ENCODE results near the gene SYNJ2.

Gene SYNJ2

GRCh38 chr6:158073776-158074175, 92.1 kb downstream of the SYNJ2 start:
- Histone ChIP-seq H3K27ac (ENCODE audit: low read length) (no peak overlapping the region), H3K9me3 (ENCODE audit: insufficient read depth, low read length) (no peaks in the 10 kb centered on the region), H3K4me2 (ENCODE audit: low read length) (no peak overlapping the region), H3K4me3 (ENCODE audit: low read length) (no peak overlapping the region), H3K27me3 (ENCODE audit: low read depth, low read length) (no peaks in the 10 kb centered on the region), H2AFZ (ENCODE audit: low read depth, low read length) (no peak overlapping the region), H3K79me2 (ENCODE audit: low read length) (no peaks in the 10 kb centered on the region), H3K36me3 (replicated peaks; ENCODE audit: low read depth, low read length) (peaks cover 7% of the 10 kb centered on the region), H4K20me1 (ENCODE audit: insufficient read depth, low read length) (no peaks in the 10 kb centered on the region), H3K4me1 (ENCODE audit: low read length) (peaks cover 3% of the 10 kb centered on the region; the same call in 1 of the 2 replicates), H3K9ac (ENCODE audit: low read length) (no peak overlapping the region)
- TF ChIP-seq CTCF (IDR thresholded peaks at IDR 0.05; ENCODE audit: low read depth, low read length) (no peak), EZH2phosphoT487 (IDR thresholded peaks at IDR 0.05; ENCODE audit: low read depth) (no peak)

- peaks cover 3% of the 10 kb centered on the region; the same call in 1 of the 2 replicates for H3K4me1 ChIP-seq (ENCODE audit: low read length)
- no peaks in the 10 kb centered on the region for H3K9me3 ChIP-seq (ENCODE audit: insufficient read depth, low read length)
- no peaks in the 10 kb centered on the region for H3K79me2 ChIP-seq (ENCODE audit: low read length)
- H2AFZ ChIP-seq (ENCODE audit: low read depth, low read length): no peak overlapping the region
- H3K4me2 ChIP-seq (ENCODE audit: low read length): no peak overlapping the region
- no peak overlapping the region for H3K4me3 ChIP-seq (ENCODE audit: low read length)
- H3K27ac ChIP-seq (ENCODE audit: low read length): no peak overlapping the region
- no peaks in the 10 kb centered on the region for H4K20me1 ChIP-seq (ENCODE audit: insufficient read depth, low read length)
- no peaks in the 10 kb centered on the region for H3K27me3 ChIP-seq (ENCODE audit: low read depth, low read length)
- TF ChIP-seq CTCF (IDR thresholded peaks at IDR 0.05; ENCODE audit: low read depth, low read length) (no peak), EZH2phosphoT487 (IDR thresholded peaks at IDR 0.05; ENCODE audit: low read depth) (no peak)
- peaks cover 4% of the 10 kb centered on the region for H3K36me3 ChIP-seq (replicated peaks; ENCODE audit: low read depth, low read length)
- no peak overlapping the region for H3K9ac ChIP-seq (ENCODE audit: low read length)
Measured at GRCh38 chr6:158076548-158076947, 94.9 kb downstream of the SYNJ2 start.

- Histone ChIP-seq H2AFZ (ENCODE audit: low read depth, low read length) (no peak overlapping the region), H3K27me3 (ENCODE audit: low read depth, low read length) (no peaks in the 10 kb centered on the region), H3K4me1 (ENCODE audit: low read length) (no peaks in the 10 kb centered on the region), H3K36me3 (replicated peaks; ENCODE audit: low read depth, low read length) (peaks cover 4% of the 10 kb centered on the region), H3K79me2 (ENCODE audit: low read length) (no peaks in the 10 kb centered on the region), H3K9me3 (ENCODE audit: insufficient read depth, low read length) (no peaks in the 10 kb centered on the region), H3K4me3 (ENCODE audit: low read length) (no peak overlapping the region), H4K20me1 (ENCODE audit: insufficient read depth, low read length) (no peaks in the 10 kb centered on the region), H3K4me2 (ENCODE audit: low read length) (no peak overlapping the region), H3K27ac (ENCODE audit: low read length) (no peak overlapping the region), H3K9ac (ENCODE audit: low read length) (no peak overlapping the region)
- TF ChIP-seq EZH2phosphoT487 (IDR thresholded peaks at IDR 0.05; ENCODE audit: low read depth) (no peak), CTCF (IDR thresholded peaks at IDR 0.05; ENCODE audit: low read depth, low read length) (no peak)
Measured at GRCh38 chr6:158077676-158078075, 96.0 kb downstream of the SYNJ2 start.

GRCh38 chr6:158078320-158078719, 96.7 kb downstream of the SYNJ2 start:
- Histone ChIP-seq H2AFZ (ENCODE audit: low read depth, low read length) (no peak overlapping the region), H4K20me1 (ENCODE audit: insufficient read depth, low read length) (no peaks in the 10 kb centered on the region), H3K27ac (ENCODE audit: low read length) (no peak overlapping the region), H3K9me3 (ENCODE audit: insufficient read depth, low read length) (no peaks in the 10 kb centered on the region), H3K27me3 (ENCODE audit: low read depth, low read length) (no peaks in the 10 kb centered on the region), H3K4me1 (ENCODE audit: low read length) (no peaks in the 10 kb centered on the region), H3K9ac (ENCODE audit: low read length) (no peak overlapping the region), H3K4me2 (ENCODE audit: low read length) (no peak overlapping the region), H3K36me3 (replicated peaks; ENCODE audit: low read depth, low read length) (peaks cover 4% of the 10 kb centered on the region), H3K79me2 (ENCODE audit: low read length) (no peaks in the 10 kb centered on the region), H3K4me3 (ENCODE audit: low read length) (no peak overlapping the region)
- TF ChIP-seq EZH2phosphoT487 (IDR thresholded peaks at IDR 0.05; ENCODE audit: low read depth) (no peak), CTCF (IDR thresholded peaks at IDR 0.05; ENCODE audit: low read depth, low read length) (no peak)
